A673 (cell line): Measurements from ENCODE around the gene GALNT6. TPM values are rescaled to one million over a fixed set of nuclear protein-coding genes. Genes with fewer than 3 reads are reported as not detected.

Experiments used
- BruUV-seq: library from RNA; stranded (reverse); fragments of 400-500 nt; replicated peaks from 2 replicates; lab custom pipeline; 2021; lab: Mats Ljungman, UMichigan
- CTCF ChIA-PET: fragments of 300-600 bp; sonication (Branson Sonifier 250); formaldehyde crosslinking; loops from one replicate; lab custom pipeline; 2022; ENCODE audit warnings: antibody characterized with exemption; lab: Charles Lee
- POLR2A ChIA-PET: fragments of 300-600 bp; sonication (Branson Sonifier 250); formaldehyde crosslinking; loops from one replicate; lab custom pipeline; 2022; ENCODE audit warnings: antibody characterized with exemption; ENCODE audit not compliant: low non-redundant PET; lab: Charles Lee
- DNase-seq: peaks from one replicate; pipeline ENCODE4 v3.0.0-alpha.2; 2015; ENCODE audit warnings: low spot score
- H3K27ac ChIP-seq: fragments of 200-600 bp; sonication (generic); 2 replicates; pipeline ENCODE4 v1.5.1; 2016; ENCODE audit warnings: mixed run types, low read depth, mild to moderate bottlenecking, mixed read lengths, antibody characterized with exemption, low read length; ENCODE audit not compliant: poor library complexity, severe bottlenecking
- H3K27me3 ChIP-seq: fragments of 200-600 bp; sonication (generic); replicated peaks from 2 replicates; pipeline ENCODE4 v1.6.1; 2017; ENCODE audit warnings: mixed run types, low read depth, mild to moderate bottlenecking, mixed read lengths, antibody characterized with exemption, low read length; ENCODE audit not compliant: insufficient read depth, poor library complexity
- H3K36me3 ChIP-seq: fragments of 200-600 bp; sonication (generic); 2 replicates; pipeline ENCODE4 v1.6.1; 2016; ENCODE audit warnings: mixed run types, mild to moderate bottlenecking, mixed read lengths, antibody characterized with exemption, low read length; ENCODE audit not compliant: insufficient read depth, poor library complexity, severe bottlenecking
- H3K4me1 ChIP-seq: fragments of 200-600 bp; sonication (generic); 2 replicates; pipeline ENCODE4 v1.6.1; 2017; ENCODE audit warnings: mixed run types, mild to moderate bottlenecking, mixed read lengths, antibody characterized with exemption, low read length; ENCODE audit not compliant: insufficient read depth, poor library complexity, severe bottlenecking
- H3K4me3 ChIP-seq: fragments of 200-600 bp; sonication (generic); 2 replicates; pipeline ENCODE4 v1.5.1; 2016; ENCODE audit warnings: low read depth, mixed run types, mild to moderate bottlenecking, mixed read lengths, low read length; ENCODE audit not compliant: poor library complexity, severe bottlenecking
- H3K9me3 ChIP-seq: fragments of 200-600 bp; sonication (generic); 2 replicates; pipeline ENCODE4 v1.6.1; 2016; ENCODE audit warnings: mixed run types, low read depth, mild to moderate bottlenecking, mixed read lengths, antibody characterized with exemption, low read length; ENCODE audit not compliant: poor library complexity, severe bottlenecking
- CTCF ChIP-seq: fragments of 300-800, 200-600 bp; sonication (generic); conservative IDR thresholded peaks from 2 replicates; pipeline ENCODE4 v1.5.1; 2017; ENCODE audit warnings: low read depth, mild to moderate bottlenecking, antibody characterized with exemption, low read length, moderate library complexity, mixed read lengths
- EZH2 ChIP-seq: fragments of 200-600 bp; sonication (generic); IDR thresholded peaks from 2 replicates; pipeline ENCODE4 v1.6.1; 2017; ENCODE audit warnings: borderline replicate concordance, low read depth, mild to moderate bottlenecking, mixed read lengths, antibody characterized with exemption, low read length; ENCODE audit not compliant: poor library complexity, severe bottlenecking
- intact Hi-C: fragments of 100-400 bp; cut with micrococcal nuclease; formaldehyde crosslinking; loops from one replicate; pipeline ENCODE4 v1.10.0; 2022; ENCODE audit not compliant: unreplicated experiment
- total RNA-seq: library from RNA; stranded (reverse); gene quantifications from 2 replicates; pipeline ENCODE4 v1.2.3, GENCODE V29; 2021

The GALNT6 gene
- total RNA-seq, 1 experiment from 2014 or later: 0.26 TPM

DNA sequence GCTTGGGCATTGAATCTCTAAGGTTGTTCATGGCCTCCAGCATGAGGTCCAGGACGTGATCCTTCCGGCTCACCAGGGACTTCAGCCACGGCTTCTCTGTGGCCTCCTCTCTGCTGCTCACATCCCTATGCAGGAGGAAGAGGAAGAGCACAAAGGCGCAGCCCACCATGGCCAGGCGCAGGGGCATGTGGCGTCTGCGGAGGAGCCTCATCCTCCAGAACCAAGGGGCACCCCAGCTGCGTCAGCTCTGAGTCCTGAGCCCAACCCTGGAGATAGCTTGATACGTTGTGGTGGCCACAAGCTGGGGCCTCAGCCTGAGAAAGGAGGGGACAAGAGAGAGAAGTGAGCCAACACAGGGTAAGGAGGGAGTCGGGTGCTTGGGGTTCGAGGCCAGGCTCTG, 11.6 kb downstream of the GALNT6 start:
- no peaks in the 10 kb centered on the region for H3K36me3 ChIP-seq
- no peaks in the 10 kb centered on the region for H3K9me3 ChIP-seq
- no peaks in the 10 kb centered on the region for H3K27me3 ChIP-seq
- DNase-seq: no peak
- CTCF ChIA-PET: no interaction called here
- intact Hi-C loops: no loop called here
- H3K4me3 ChIP-seq: no peak overlapping the region
- TF ChIP-seq EZH2: no peak
- no peak for TF ChIP-seq CTCF
- BruUV-seq: no TSS peak
- POLR2A ChIA-PET: no interaction called here
- no peak overlapping the region for H3K27ac ChIP-seq
- peaks cover 17% of the 10 kb centered on the region for H3K4me1 ChIP-seq

DNA sequence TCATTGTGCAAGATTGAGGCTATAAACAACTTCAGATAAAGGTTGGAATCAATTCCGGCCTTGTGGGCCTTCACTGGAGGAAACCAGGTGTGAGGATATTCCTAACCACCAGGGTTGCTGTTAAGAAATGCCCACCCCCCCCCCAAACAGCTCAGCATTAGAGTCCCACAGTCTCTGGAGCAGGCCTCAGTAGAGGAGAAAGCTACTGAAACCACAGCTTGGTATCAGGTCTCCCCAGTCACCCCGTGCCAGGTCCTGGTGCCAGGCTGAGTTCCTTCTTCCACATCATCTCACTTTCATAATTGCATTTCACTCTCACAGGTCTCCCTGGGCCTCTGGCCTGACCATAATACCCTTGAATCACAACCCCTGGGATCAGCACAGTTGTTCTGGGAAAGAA, 12.5 kb downstream of the GALNT6 start:
- POLR2A ChIA-PET: interaction anchor here (0.6 kb wide), 1 partner anchor 29 kb away, joined by 4 read pairs; no protein-coding TSS in a partner anchor

DNA sequence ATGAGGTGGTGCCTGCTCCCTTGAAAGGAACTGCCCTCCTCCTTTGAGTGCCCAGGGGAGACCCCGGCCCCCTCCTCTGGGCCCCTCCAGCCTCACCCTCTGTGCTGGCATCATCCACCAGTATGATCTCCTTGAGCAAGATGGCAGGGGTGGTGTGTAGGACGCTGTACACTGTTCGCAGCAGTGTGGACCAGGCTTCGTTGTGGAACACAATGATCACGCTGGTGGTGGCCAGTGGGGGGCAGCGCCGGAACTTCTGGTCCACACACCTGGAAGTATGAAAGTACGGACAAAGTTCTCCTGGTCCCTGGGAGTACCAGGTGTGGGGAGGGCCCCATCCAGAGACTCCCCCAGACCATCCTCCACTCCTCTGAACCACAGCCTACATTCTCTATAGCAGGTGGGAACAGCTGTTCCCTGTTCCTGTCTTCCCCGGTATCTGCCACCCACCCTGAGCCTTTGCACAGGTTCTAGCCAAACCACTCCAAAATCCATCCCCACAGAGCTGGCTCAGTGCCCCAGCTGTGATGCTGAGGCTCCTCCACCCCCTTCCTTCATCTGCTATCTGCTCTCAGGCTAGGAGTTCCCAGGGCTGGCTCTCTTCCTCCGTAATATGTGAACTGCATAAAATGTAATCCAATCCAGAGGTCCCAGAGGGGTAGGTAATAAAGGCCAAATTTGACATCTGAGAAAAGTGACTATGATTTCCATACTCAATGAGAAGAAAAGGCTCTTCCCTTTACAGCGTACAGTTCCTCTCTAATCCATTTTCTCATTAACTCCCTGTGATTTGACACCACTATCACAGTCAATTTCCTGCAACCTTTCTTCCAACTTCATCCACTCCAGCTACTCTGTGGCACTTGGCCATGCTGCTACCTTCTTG, 13.9 kb downstream of the GALNT6 start:
- ChIA-PET POLR2A (interaction anchor here (0.6 kb wide), 1 partner anchor 1358 kb away, joined by 3 read pairs; no protein-coding TSS in a partner anchor), CTCF (interaction anchor here (0.7 kb wide), 1 partner anchor 18 kb away, joined by 3 read pairs; no protein-coding TSS in a partner anchor)
- H3K36me3 ChIP-seq: no peaks in the 10 kb centered on the region
- DNase-seq: peak; percentile 84
- peaks cover 17% of the 10 kb centered on the region for H3K4me1 ChIP-seq
- H3K27me3 ChIP-seq: no peaks in the 10 kb centered on the region
- H3K9me3 ChIP-seq: no peaks in the 10 kb centered on the region
- intact Hi-C loops: no loop called here
- H3K4me3 ChIP-seq: no peak overlapping the region
- BruUV-seq: no TSS peak
- TF ChIP-seq CTCF (0 out of 2 replicates have a peak, but pooled peaks have one; percentile 19), EZH2 (no peak)
- H3K27ac ChIP-seq: no peak overlapping the region

More for the DNA sequence above, 12.5 kb downstream of the GALNT6 start:
- no peaks in the 10 kb centered on the region for H3K27me3 ChIP-seq
- TF ChIP-seq EZH2 (no peak), CTCF (no peak)
- CTCF ChIA-PET: no interaction called here
- DNase-seq: no peak
- intact Hi-C loops: no loop called here
- no peak overlapping the region for H3K27ac ChIP-seq
- BruUV-seq: no TSS peak
- peaks cover 17% of the 10 kb centered on the region for H3K4me1 ChIP-seq
- no peak overlapping the region for H3K4me3 ChIP-seq
- no peaks in the 10 kb centered on the region for H3K36me3 ChIP-seq
- no peaks in the 10 kb centered on the region for H3K9me3 ChIP-seq
